ENCODE measurements around the gene TAF1C.

Gene TAF1C

GRCh38 chr16:84159800-84160199, 27.1 kb downstream of the TAF1C start:
- DNase-seq (ENCODE audit: low spot score) = no peak

- no peak for DNase-seq (ENCODE audit: low spot score)
Observed at GRCh38 chr16:84159007-84159406, 27.9 kb downstream of the TAF1C start.

- DNase-seq (ENCODE audit: low spot score) = no peak
Observed at GRCh38 chr16:84156342-84156784, 30.5 kb downstream of the TAF1C start.

GRCh38 chr16:84155771-84156170, 31.1 kb downstream of the TAF1C start:
- no peak for DNase-seq (ENCODE audit: low spot score)

- DNase-seq (ENCODE audit: low spot score) = no peak
Observed at GRCh38 chr16:84155226-84155625, 31.6 kb downstream of the TAF1C start.

- no peak for DNase-seq (ENCODE audit: low spot score)
Observed at GRCh38 chr16:84153660-84154214, 33.1 kb downstream of the TAF1C start.

GRCh38 chr16:84150926-84151325, 35.9 kb downstream of the TAF1C start:
- no peak for DNase-seq (ENCODE audit: low spot score)

- peak; percentile 93 for DNase-seq (ENCODE audit: low spot score)
Observed at GRCh38 chr16:84144859-84145639, 41.8 kb downstream of the TAF1C start, which contains the start of the genes DNAAF1 and HSDL1. TSS of gene DNAAF1 (plus strand) at chr16:84145308. CDS start at chr16:84145441, 133 bp downstream. TSS of gene HSDL1 (minus strand) at chr16:84145177. CDS start at chr16:84131321, 13,856 bp downstream.

- no peak for DNase-seq (ENCODE audit: low spot score)
Observed at GRCh38 chr16:84144209-84144858, 42.5 kb downstream of the TAF1C start.

GRCh38 chr16:84143784-84144199, 43.1 kb downstream of the TAF1C start:
- DNase-seq (ENCODE audit: low spot score) = no peak

- DNase-seq (ENCODE audit: low spot score) = no peak
Observed at GRCh38 chr16:84143081-84143480, 43.8 kb downstream of the TAF1C start.

- DNase-seq (ENCODE audit: low spot score) = no peak
Observed at GRCh38 chr16:84141143-84141670, 45.6 kb downstream of the TAF1C start.

GRCh38 chr16:84139628-84140258, 47.1 kb downstream of the TAF1C start:
- no peak for DNase-seq (ENCODE audit: low spot score)

- DNase-seq (ENCODE audit: low spot score) = no peak
Observed at GRCh38 chr16:84138824-84139627, 47.8 kb downstream of the TAF1C start.

- no peak for DNase-seq (ENCODE audit: low spot score)
Observed at GRCh38 chr16:84138500-84138823, 48.4 kb downstream of the TAF1C start.

- no peak for DNase-seq (ENCODE audit: low spot score)
Observed at GRCh38 chr16:84137769-84138357, 49.0 kb downstream of the TAF1C start.

GRCh38 chr16:84137287-84137686, 49.6 kb downstream of the TAF1C start:
- no peak for DNase-seq (ENCODE audit: low spot score)

- no peak for DNase-seq (ENCODE audit: low spot score)
Observed at GRCh38 chr16:84136331-84137125, 50.3 kb downstream of the TAF1C start.

- no peak for DNase-seq (ENCODE audit: low spot score)
Observed at GRCh38 chr16:84132527-84133285, 54.2 kb downstream of the TAF1C start.

- DNase-seq (ENCODE audit: low spot score) = no peak
Observed at GRCh38 chr16:84131117-84131516, 55.7 kb downstream of the TAF1C start.

Measured in left forelimb (tissue), 1 donor.